ENCODE results near the gene COL6A1.

COL6A1 gene

GRCh38 chr21:46022551-46023525 lies 41.3 kb downstream of the COL6A1 start:
- TF ChIP-seq, protein P1, sequence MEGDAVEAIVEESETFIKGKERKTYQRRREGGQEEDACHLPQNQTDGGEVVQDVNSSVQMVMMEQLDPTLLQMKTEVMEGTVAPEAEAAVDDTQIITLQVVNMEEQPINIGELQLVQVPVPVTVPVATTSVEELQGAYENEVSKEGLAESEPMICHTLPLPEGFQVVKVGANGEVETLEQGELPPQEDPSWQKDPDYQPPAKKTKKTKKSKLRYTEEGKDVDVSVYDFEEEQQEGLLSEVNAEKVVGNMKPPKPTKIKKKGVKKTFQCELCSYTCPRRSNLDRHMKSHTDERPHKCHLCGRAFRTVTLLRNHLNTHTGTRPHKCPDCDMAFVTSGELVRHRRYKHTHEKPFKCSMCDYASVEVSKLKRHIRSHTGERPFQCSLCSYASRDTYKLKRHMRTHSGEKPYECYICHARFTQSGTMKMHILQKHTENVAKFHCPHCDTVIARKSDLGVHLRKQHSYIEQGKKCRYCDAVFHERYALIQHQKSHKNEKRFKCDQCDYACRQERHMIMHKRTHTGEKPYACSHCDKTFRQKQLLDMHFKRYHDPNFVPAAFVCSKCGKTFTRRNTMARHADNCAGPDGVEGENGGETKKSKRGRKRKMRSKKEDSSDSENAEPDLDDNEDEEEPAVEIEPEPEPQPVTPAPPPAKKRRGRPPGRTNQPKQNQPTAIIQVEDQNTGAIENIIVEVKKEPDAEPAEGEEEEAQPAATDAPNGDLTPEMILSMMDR (IDR thresholded peaks at IDR 0.05; ENCODE audit: borderline replicate concordance, insufficient read depth, low read depth, low read length), result no peak
- H3K4me3 ChIP-seq (ENCODE audit: low read depth, low read length), result no peak overlapping the region

DNA sequence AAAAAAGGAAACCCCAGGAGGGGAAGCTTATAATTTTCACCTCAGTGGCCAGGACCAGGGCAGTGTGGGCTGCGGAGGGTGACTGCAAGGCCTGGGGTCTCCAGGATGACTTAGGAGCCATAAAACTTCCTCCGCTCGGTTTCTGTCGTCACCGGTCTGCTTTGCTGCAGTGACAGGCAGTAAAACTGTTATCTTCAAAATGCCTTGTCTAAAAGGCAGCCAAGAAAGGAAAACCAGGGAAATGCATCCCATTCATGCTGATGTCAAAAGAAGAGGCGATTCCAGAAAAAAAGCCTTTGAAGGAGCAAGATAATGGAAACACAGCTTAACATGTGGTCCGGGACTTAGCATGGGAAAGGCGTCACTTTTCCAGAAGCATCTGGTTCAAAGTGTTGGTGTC lies 42.0 kb downstream of the COL6A1 start:
- no peak overlapping the region for H3K4me3 ChIP-seq (ENCODE audit: low read depth, low read length)
- TF ChIP-seq, protein P1 (IDR thresholded peaks at IDR 0.05; ENCODE audit: borderline replicate concordance, insufficient read depth, low read depth, low read length), result no peak

- no peak overlapping the region for H3K4me3 ChIP-seq (ENCODE audit: low read depth, low read length)
- TF ChIP-seq, protein P1 (IDR thresholded peaks at IDR 0.05; ENCODE audit: borderline replicate concordance, insufficient read depth, low read depth, low read length), result no peak
These were observed 42.6 kb downstream of the COL6A1 start for GRCh38 chr21:46024141-46024540.

DNA sequence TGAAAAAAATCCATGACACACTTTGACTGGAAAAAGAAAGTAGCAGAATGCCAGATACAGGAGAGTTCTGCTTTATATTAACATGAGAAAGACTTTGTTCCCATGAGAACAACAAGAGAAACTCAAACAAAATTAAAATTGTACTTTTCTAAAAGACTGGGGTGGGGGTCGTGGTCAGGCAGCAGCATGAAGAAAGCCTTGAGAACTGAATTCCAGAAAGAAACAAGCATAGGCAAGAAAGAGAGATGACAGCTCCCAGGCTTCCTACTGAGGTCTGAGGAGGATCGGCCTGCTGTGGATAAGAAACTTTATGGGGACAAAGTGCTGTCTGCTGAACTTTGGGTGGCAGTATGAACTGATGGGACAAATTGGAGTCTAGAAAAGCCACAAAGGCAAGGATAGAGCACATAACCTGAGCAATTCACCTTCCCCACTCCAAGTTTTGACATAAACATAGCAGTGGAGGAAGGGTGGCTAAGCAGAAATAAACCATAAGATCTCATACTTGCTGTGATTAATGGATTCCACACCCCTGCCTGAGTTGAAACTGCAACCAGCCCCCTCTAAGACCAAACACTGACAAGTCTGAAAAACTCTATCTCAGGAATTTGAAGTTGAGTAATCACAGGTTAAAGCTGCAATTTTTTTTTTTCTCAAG lies 43.7 kb downstream of the COL6A1 start:
- TF ChIP-seq, protein P1 (IDR thresholded peaks at IDR 0.05; ENCODE audit: borderline replicate concordance, insufficient read depth, low read depth, low read length), result no peak
- no peak overlapping the region for H3K4me3 ChIP-seq (ENCODE audit: low read depth, low read length)

DNA sequence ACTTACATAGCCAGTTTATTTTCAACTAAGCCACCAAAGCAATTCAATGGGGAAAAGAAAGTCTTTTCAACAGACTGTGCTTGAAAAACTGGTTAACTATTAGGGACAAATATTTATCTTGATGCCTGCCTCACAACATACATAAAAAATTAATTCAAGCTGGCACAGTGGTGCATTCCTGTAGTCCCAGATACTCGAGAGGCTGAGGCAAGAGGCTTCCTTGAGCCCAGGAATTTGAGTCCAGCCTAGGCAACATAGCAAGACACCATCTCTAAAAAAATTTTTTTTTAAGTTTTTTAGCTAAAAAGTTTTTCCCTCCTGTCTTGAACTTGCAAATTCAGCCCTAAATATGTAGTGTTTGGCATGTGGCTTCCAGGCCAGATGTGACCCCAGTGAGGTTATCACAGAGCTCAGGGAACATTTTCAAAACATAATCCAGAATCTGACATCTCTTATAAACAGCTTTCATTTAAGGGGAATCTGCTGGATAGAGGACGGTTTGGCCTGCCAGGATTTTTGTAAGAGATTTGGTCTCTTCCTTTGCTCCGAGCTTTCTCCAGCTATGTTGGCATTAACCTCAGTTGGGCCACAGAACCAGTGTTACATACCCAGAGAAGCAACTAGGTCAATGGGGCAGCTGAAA lies 46.4 kb downstream of the COL6A1 start:
- H3K4me3 ChIP-seq (ENCODE audit: low read depth, low read length), result no peak overlapping the region
- TF ChIP-seq, protein P1 (IDR thresholded peaks at IDR 0.05; ENCODE audit: borderline replicate concordance, insufficient read depth, low read depth, low read length), result no peak

- TF ChIP-seq, protein P1 (IDR thresholded peaks at IDR 0.05; ENCODE audit: borderline replicate concordance, insufficient read depth, low read depth, low read length), result no peak
- no peak overlapping the region for H3K4me3 ChIP-seq (ENCODE audit: low read depth, low read length)
These were observed 47.1 kb downstream of the COL6A1 start for GRCh38 chr21:46028573-46029091.
